K562 (cell line): ENCODE data around the gene CD226. TPM values are rescaled to one million over a fixed set of nuclear protein-coding genes. Genes with fewer than 3 reads are reported as not detected.

ENCODE experiments used
- ATAC-seq: fragments of 200-7000 bp; cut with Tn5 transposase; 3 replicates; pipeline ENCODE4 v1.9.1; 2020; ENCODE audit warnings: moderate library complexity
- BruUV-seq: library from RNA; stranded (reverse); fragments of 400-500 nt; replicated peaks from 2 replicates; lab custom pipeline; 2021; lab: Mats Ljungman, UMichigan
- CTCF ChIA-PET: fragments of 300-600 bp; formaldehyde crosslinking; extraction: SDS; loops from one replicate; lab custom pipeline; 2021; ENCODE audit warnings: low intra/inter-chr PET ratio; lab: Yijun Ruan, JAX
- POLR2A ChIA-PET: fragments of 300-600, 350-650 bp; sonication (Branson Sonifier 250); formaldehyde crosslinking; extraction: SDS; loops from one replicate; lab custom pipeline; 2021; ENCODE audit warnings: antibody characterized with exemption, inconsistent platforms; lab: Yijun Ruan, JAX
- DNase-seq, 4 experiments: peaks; one replicate each; pipeline versions ENCODE4 v3.0.0 to v3.0.0-alpha.2; 2011 to 2018; ENCODE audit warnings: low spot score in 3 of 4, mixed read lengths in 3 of 4; ENCODE audit errors: extremely low read depth in 1 of 4
- FAIRE-seq: peaks from 2 replicates; lab custom pipeline; 2011; peaks lifted over from hg19 to GRCh38; lab: Jason Lieb, UNC
- H2AFZ ChIP-seq: 2 replicates; pipeline ENCODE4 v1.6.0; 2011; ENCODE audit warnings: low read depth, low read length, control low read depth, inconsistent platforms
- H3K27ac ChIP-seq: fragments of 200-600 bp; 3 replicates; pipeline ENCODE4 v1.8.0; 2011; ENCODE audit warnings: low read depth, mild to moderate bottlenecking, control low read depth, inconsistent platforms, low read length, moderate library complexity, mixed read lengths; ENCODE audit errors: extremely low read depth
- H3K27me3 ChIP-seq, 2 experiments: fragments of 300-600 bp in 1 of 2; 2 replicates in 1 of 2; 3 replicates in 1 of 2; pipeline versions ENCODE4 v1.6.0 to v1.8.0; 2011; ENCODE audit warnings: inconsistent platforms in 2 of 2, low read length in 2 of 2, mild to moderate bottlenecking in 1 of 2, mixed read lengths in 1 of 2, moderate library complexity in 1 of 2; ENCODE audit not compliant: control insufficient read depth in 2 of 2, insufficient read depth in 2 of 2
- H3K36me3 ChIP-seq: fragments of 300-600 bp; 3 replicates; pipeline ENCODE4 v1.8.0; 2011; ENCODE audit warnings: mild to moderate bottlenecking, low read length, inconsistent platforms; ENCODE audit not compliant: control insufficient read depth, insufficient read depth
- H3K4me1 ChIP-seq, 2 experiments: fragments of 200-600 bp in 1 of 2; replicated peaks in 1 of 2; 2 replicates in 1 of 2; 3 replicates in 1 of 2; pipeline versions ENCODE4 v1.5.1 to v1.8.0; 2011; ENCODE audit warnings: inconsistent platforms in 2 of 2, low read length in 2 of 2, mild to moderate bottlenecking in 1 of 2, mixed read lengths in 1 of 2, moderate library complexity in 1 of 2; ENCODE audit not compliant: control insufficient read depth in 2 of 2, insufficient read depth in 2 of 2
- H3K4me2 ChIP-seq: 2 replicates; pipeline ENCODE4 v1.6.1; 2011; ENCODE audit warnings: low read length, control low read depth, inconsistent platforms, mixed read lengths; ENCODE audit not compliant: insufficient read depth
- H3K4me3 ChIP-seq: fragments of 200-600 bp; sonication (generic), shearing (Covaris generic); 2 replicates; pipeline ENCODE4 v1.5.1; 2016; ENCODE audit warnings: control low read depth, inconsistent platforms
- H3K79me2 ChIP-seq: fragments of 200-600 bp; 3 replicates; pipeline ENCODE4 v1.8.0; 2011; ENCODE audit warnings: low read length, inconsistent platforms; ENCODE audit not compliant: control insufficient read depth, insufficient read depth
- H3K9ac ChIP-seq, 2 experiments: 2 replicates each; pipeline versions ENCODE4 v1.6.0 to v1.6.1; 2011; ENCODE audit warnings: low read depth in 2 of 2, low read length in 2 of 2, control low read depth in 1 of 2, inconsistent platforms in 1 of 2, mild to moderate bottlenecking in 1 of 2, mixed read lengths in 1 of 2; ENCODE audit not compliant: insufficient read depth in 1 of 2
- H3K9me1 ChIP-seq: one replicate; pipeline ENCODE4 v1.6.0; 2011; ENCODE audit warnings: inconsistent platforms, mild to moderate bottlenecking, low read length, moderate library complexity; ENCODE audit not compliant: control insufficient read depth, insufficient read depth
- H3K9me3 ChIP-seq: replicated peaks from 2 replicates; pipeline ENCODE4 v1.5.1; 2011; ENCODE audit warnings: low read depth, low read length, inconsistent platforms; ENCODE audit not compliant: control insufficient read depth, insufficient read depth
- H4K20me1 ChIP-seq: replicated peaks from 2 replicates; pipeline ENCODE4 v1.6.1; 2011; ENCODE audit warnings: low read length, inconsistent platforms, mixed read lengths; ENCODE audit not compliant: control insufficient read depth, insufficient read depth
- BRCA1 ChIP-seq, 2 experiments: fragments of 450-650 bp in 1 of 2; sonication (generic) in 1 of 2; formaldehyde crosslinking in 1 of 2; IDR thresholded peaks; 2 replicates each; pipeline versions ENCODE4 v1.5.0 to v1.6.1; 2017 to 2020; ENCODE audit warnings: mild to moderate bottlenecking in 1 of 2, missing genetic modification reagents in 1 of 2
- CBX1 ChIP-seq: sonication (generic); IDR thresholded peaks from 2 replicates; pipeline ENCODE4 v1.6.1; 2016; ENCODE audit warnings: antibody characterized with exemption, low read depth, mild to moderate bottlenecking
- HDAC6 ChIP-seq: IDR thresholded peaks from 2 replicates; pipeline ENCODE4 v1.6.1; 2012; ENCODE audit warnings: low read depth, mild to moderate bottlenecking, control low read depth, inconsistent platforms, low read length, moderate library complexity
- JUND ChIP-seq, 2 experiments: IDR thresholded peaks; 2 replicates in 1 of 2; 3 replicates in 1 of 2; pipeline ENCODE4 v1.6.1; 2011; ENCODE audit warnings: borderline replicate concordance in 2 of 2, low read depth in 2 of 2, low read length in 2 of 2, improper control_type of control experiment in 1 of 2, missing biosample characterization in 1 of 2, missing genetic modification characterization in 1 of 2, missing genetic modification reagents in 1 of 2
- KDM2B ChIP-seq: fragments of 250-450 bp; sonication (Bioruptor Pico); IDR thresholded peaks from 2 replicates; pipeline ENCODE4 v1.8.0; 2021; ENCODE audit warnings: mild to moderate bottlenecking, moderate library complexity
- PHF8 ChIP-seq: fragments of 200-600 bp; sonication (generic); IDR thresholded peaks from 2 replicates; pipeline ENCODE4 v1.6.1; 2012; ENCODE audit warnings: mixed run types, mild to moderate bottlenecking, inconsistent platforms, low read length, moderate library complexity, borderline replicate concordance
- RNF2 ChIP-seq: sonication (generic); IDR thresholded peaks from 2 replicates; pipeline ENCODE4 v1.6.1; 2016
- TAF7 ChIP-seq: fragments of 450-650 bp; IDR thresholded peaks from 2 replicates; pipeline ENCODE4 v1.6.1; 2016; ENCODE audit warnings: missing genetic modification characterization, missing compliant biosample characterization
- ZBTB8A ChIP-seq: fragments of 450-650 bp; IDR thresholded peaks from 2 replicates; pipeline ENCODE4 v1.6.1; 2018; ENCODE audit warnings: mild to moderate bottlenecking, moderate library complexity; ENCODE audit not compliant: partially characterized antibody
- ZNF165 ChIP-seq: fragments of 250-450 bp; sonication (Bioruptor Pico); IDR thresholded peaks from 2 replicates; pipeline ENCODE4 v1.4.0; 2020; ENCODE audit warnings: borderline replicate concordance
- ZNF212 ChIP-seq: fragments of 450-650 bp; formaldehyde crosslinking; IDR thresholded peaks from 2 replicates; pipeline ENCODE4 v1.4.0; 2020; ENCODE audit warnings: mild to moderate bottlenecking
- ZNF263 ChIP-seq: sonication (generic); formaldehyde crosslinking; IDR thresholded peaks from 2 replicates; pipeline ENCODE4 v1.8.0; 2022; ENCODE audit warnings: mild to moderate bottlenecking, missing genetic modification reagents, borderline replicate concordance
- WGBS: fragments of 100-300 bp; shearing (Covaris generic); methylation state at CpG from one replicate; pipeline ENCODE4 v1.1.6; 2016; ENCODE audit warnings: low coverage, mixed read lengths; ENCODE audit not compliant: insufficient coverage; ENCODE audit errors: missing lambda C conversion rate; 5-methylcytosine and 5-hydroxymethylcytosine counted together
- in situ Hi-C: fragments of 300-500 bp; cut with MboI; formaldehyde crosslinking; loops from 4 replicates; pipeline ENCODE4 v1.15.0; 2018; ENCODE audit warnings: inconsistent platforms, mixed read lengths
- intact Hi-C: fragments of 100-400 bp; cut with micrococcal nuclease; formaldehyde crosslinking; loops from 2 replicates; pipeline ENCODE4 v1.14.2; 2022
- polyA plus RNA-seq, 8 experiments: library from polyadenylated mRNA; depleted of rRNA in 4 of 8; stranded (reverse) in 5 of 8; unstranded in 3 of 8; fragments of >200 nt; fragmentation: Nextera tagmentation in 2 of 8; fragmentation: Illumina TruSeq in 1 of 8; extraction: Ambion mirVana in 2 of 8; extraction: Trizol in 1 of 8; gene quantifications; 2 replicates each; pipeline versions ENCODE4 v1.2.1 to v1.2.3, GENCODE V29; 2011 to 2014; ENCODE audit warnings: inconsistent platforms in 1 of 8, missing spikeins in 1 of 8
- total RNA-seq, 7 experiments: library from RNA; depleted of rRNA in 6 of 7; stranded (reverse); fragments of >200 nt in 6 of 7; fragmentation: Illumina TruSeq in 2 of 7; extraction: Trizol in 2 of 7; gene quantifications; 2 replicates each; pipeline versions ENCODE4 v1.2.1 to v1.2.3, GENCODE V29; 2011 to 2021; ENCODE audit warnings: low replicate concordance in 1 of 7
- TF ChIP-seq, protein P1 (sequence below): fragments of 450-650 bp; conservative IDR thresholded peaks from 2 replicates; pipeline ENCODE4 v1.6.1; 2016; ENCODE audit warnings: missing genetic modification characterization, low read depth, mild to moderate bottlenecking, missing compliant biosample characterization, moderate library complexity
- TF ChIP-seq, protein P2 (sequence below): fragments of 450-650 bp; formaldehyde crosslinking; IDR thresholded peaks from 2 replicates; pipeline ENCODE4 v1.4.0; 2022; ENCODE audit warnings: missing genetic modification characterization

Gene CD226
- total and polyA plus RNA-seq, 9 of the 15 experiments (the other 6 are each of a cell fraction or from before 2014, with no cell fraction given): 0.32 to 1.7 (median 0.80) TPM

DNA sequence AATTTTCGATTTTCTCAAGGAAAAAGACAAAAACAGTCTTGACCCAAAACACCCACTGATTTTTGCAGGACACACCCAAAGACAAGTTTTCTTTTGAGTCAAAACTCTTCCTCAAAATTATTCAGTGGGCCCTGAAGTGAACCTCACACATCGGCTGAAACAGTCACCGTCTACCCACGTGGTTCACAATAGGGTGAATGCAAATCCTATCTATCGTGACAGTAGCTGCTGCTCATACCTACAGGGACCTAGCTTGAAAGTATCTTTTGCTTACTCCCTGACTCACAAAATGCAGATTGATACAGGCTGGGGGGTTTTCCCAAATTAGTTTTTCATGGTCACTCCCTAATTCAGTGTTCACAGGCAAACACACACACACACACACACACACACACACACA is 10.7 kb upstream of the CD226 start (continued):
- TF ChIP-seq HDAC6 (no peak), PHF8 (no peak), RNF2 (no peak), ZNF263 (CRISPR knock-in tag) (no peak), KDM2B (CRISPR knock-in tag) (no peak), BRCA1 (IDR thresholded peaks at IDR 0.05) (no peak), BRCA1 (CRISPR knock-in tag; IDR thresholded peaks at IDR 0.05) (no peak)
- TF ChIP-seq, protein P1, sequence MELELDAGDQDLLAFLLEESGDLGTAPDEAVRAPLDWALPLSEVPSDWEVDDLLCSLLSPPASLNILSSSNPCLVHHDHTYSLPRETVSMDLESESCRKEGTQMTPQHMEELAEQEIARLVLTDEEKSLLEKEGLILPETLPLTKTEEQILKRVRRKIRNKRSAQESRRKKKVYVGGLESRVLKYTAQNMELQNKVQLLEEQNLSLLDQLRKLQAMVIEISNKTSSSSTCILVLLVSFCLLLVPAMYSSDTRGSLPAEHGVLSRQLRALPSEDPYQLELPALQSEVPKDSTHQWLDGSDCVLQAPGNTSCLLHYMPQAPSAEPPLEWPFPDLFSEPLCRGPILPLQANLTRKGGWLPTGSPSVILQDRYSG (tag): no peak

DNA sequence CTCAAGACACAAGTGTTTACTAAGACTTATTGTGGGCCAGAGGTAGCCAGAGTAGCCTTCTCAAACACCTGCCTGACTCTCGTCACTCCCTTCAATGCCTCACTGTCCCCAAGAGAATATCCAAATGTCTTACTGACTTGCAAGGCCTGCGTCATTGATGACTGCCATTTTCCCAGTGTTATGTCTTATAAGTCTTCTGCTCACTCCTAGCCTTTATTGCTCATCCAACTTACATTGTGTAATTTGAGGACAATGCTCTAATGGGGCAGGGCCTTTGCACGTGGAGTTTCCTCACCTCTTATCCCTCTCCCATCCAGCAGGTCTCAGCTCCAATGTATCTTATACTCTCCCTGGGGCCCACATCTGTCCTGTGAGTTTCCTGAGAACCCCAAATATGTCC is 10.1 kb upstream of the CD226 start:
- no peaks in the 10 kb centered on the region for H3K27me3 ChIP-seq
- H3K9ac ChIP-seq: no peak overlapping the region
- H3K4me2 ChIP-seq: peak overlapping the region; percentile 26; the same call in 1 of the 2 replicates
- ChIA-PET POLR2A (no interaction called here), CTCF (no interaction called here)
- in situ Hi-C loops: no loop called here
- peaks cover 0 to 18% of the 10 kb centered on the region in 2 experiments; a peak in 3 of 5 replicates for H3K4me1 ChIP-seq
- no peaks in the 10 kb centered on the region for H3K36me3 ChIP-seq
- H3K27ac ChIP-seq: no peak overlapping the region
- no peaks in the 10 kb centered on the region for H4K20me1 ChIP-seq
- no peaks in the 10 kb centered on the region for H3K79me2 ChIP-seq
- ATAC-seq: no peak
- no peak for DNase-seq
- H2AFZ ChIP-seq: no peak overlapping the region
- H3K4me3 ChIP-seq: no peak overlapping the region
- FAIRE-seq: no peak
- BruUV-seq: no TSS peak
- 89% methylated on average over 3 of the region's 3 CpGs for WGBS
- H3K9me3 ChIP-seq: no peaks in the 10 kb centered on the region
- no peaks in the 10 kb centered on the region for H3K9me1 ChIP-seq
- TF ChIP-seq ZNF165 (CRISPR knock-in tag) (no peak), ZNF212 (no peak), ZBTB8A (no peak), TAF7 (no peak), CBX1 (no peak), JUND (IDR thresholded peaks at IDR 0.05; ENCODE audit: borderline replicate concordance, low read depth, low read length) (no peak), JUND (tag; IDR thresholded peaks at IDR 0.05; ENCODE audit: borderline replicate concordance, low read depth, low read length) (no peak)
- TF ChIP-seq, protein P2, sequence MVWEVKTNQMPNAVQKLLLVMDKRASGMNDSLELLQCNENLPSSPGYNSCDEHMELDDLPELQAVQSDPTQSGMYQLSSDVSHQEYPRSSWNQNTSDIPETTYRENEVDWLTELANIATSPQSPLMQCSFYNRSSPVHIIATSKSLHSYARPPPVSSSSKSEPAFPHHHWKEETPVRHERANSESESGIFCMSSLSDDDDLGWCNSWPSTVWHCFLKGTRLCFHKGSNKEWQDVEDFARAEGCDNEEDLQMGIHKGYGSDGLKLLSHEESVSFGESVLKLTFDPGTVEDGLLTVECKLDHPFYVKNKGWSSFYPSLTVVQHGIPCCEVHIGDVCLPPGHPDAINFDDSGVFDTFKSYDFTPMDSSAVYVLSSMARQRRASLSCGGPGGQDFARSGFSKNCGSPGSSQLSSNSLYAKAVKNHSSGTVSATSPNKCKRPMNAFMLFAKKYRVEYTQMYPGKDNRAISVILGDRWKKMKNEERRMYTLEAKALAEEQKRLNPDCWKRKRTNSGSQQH (CRISPR knock-in tag): no peak
- intact Hi-C loops: no loop called here
